Measurements from ENCODE around the gene MSANTD3.

GRCh38 chr9:100417815-100418214 lies 9.1 kb upstream of the MSANTD3 start:
- TF ChIP-seq, protein P1, sequence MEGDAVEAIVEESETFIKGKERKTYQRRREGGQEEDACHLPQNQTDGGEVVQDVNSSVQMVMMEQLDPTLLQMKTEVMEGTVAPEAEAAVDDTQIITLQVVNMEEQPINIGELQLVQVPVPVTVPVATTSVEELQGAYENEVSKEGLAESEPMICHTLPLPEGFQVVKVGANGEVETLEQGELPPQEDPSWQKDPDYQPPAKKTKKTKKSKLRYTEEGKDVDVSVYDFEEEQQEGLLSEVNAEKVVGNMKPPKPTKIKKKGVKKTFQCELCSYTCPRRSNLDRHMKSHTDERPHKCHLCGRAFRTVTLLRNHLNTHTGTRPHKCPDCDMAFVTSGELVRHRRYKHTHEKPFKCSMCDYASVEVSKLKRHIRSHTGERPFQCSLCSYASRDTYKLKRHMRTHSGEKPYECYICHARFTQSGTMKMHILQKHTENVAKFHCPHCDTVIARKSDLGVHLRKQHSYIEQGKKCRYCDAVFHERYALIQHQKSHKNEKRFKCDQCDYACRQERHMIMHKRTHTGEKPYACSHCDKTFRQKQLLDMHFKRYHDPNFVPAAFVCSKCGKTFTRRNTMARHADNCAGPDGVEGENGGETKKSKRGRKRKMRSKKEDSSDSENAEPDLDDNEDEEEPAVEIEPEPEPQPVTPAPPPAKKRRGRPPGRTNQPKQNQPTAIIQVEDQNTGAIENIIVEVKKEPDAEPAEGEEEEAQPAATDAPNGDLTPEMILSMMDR (IDR thresholded peaks at IDR 0.05) = no peak
- TF ChIP-seq POLR2A (IDR thresholded peaks at IDR 0.05) = no peak
